Measurements from ENCODE around the gene UMAD1. TPM values are rescaled to one million over a fixed set of nuclear protein-coding genes. Genes with fewer than 3 reads are reported as not detected.

UMAD1 gene
- total and polyA plus RNA-seq, 2 donors (not counting 3 experiments of a cell fraction or from before 2014, with no cell fraction given), result 5.6 to 6.6 TPM

DNA sequence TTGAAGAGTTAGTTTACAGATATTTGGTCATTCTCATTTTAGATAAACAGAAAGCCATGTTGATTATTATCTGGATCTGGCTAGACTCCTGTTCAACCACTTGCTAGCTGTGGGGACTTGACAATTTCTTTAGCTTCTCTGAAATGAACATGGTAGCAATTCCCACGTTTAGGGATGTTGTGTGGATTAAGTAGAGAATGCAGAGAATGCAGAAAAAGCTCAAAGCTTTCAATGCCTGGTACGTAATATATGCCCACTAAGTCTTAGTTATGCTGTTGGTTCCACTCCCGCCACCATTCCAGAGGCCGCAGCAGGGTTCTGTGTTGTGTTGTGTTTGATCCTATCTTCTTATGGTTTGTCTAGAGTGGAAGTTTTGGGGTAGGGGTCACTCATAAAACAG, 117.0 kb downstream of the UMAD1 start:
- no peak overlapping the region for H3K27ac ChIP-seq (ENCODE audit: insufficient read depth, low read depth, low read length)
- H3K4me1 ChIP-seq (ENCODE audit: control insufficient read depth, extremely low read depth, insufficient read depth, low read length), result peaks cover 10% of the 10 kb centered on the region
- no peak overlapping the region for H3K4me3 ChIP-seq (replicated peaks in 1 of 3; ENCODE audit: insufficient read depth in 1 of 3, low read depth in 1 of 3, low read length in 3 of 3)
- H2AFZ ChIP-seq (ENCODE audit: low read depth, low read length), result no peak overlapping the region
- H3K27me3 ChIP-seq (ENCODE audit: control insufficient read depth in 2 of 2, insufficient read depth in 2 of 2, low read length in 2 of 2), result no peaks in the 10 kb centered on the region
- H3K4me2 ChIP-seq (ENCODE audit: insufficient read depth, low read length), result no peak overlapping the region
- no peaks in the 10 kb centered on the region for H4K20me1 ChIP-seq (replicated peaks; ENCODE audit: control insufficient read depth, extremely low read depth, insufficient read depth, low read length)
- intact Hi-C loops (cut with micrococcal nuclease), result no loop called here
- CTCF ChIA-PET, result interaction anchor here (1.0 to 7.0 kb wide), 3 partner anchors 11 to 76 kb away, joined by 3 to 153 read pairs (median 5); no protein-coding TSS in a partner anchor
- H3K36me3 ChIP-seq (ENCODE audit: control insufficient read depth in 2 of 2, extremely low read depth in 1 of 2, insufficient read depth in 2 of 2, low read length in 2 of 2), result no peaks in the 10 kb centered on the region
- no peak for DNase-seq (ENCODE audit: low read depth, low spot score)
- TF ChIP-seq, protein P1, sequence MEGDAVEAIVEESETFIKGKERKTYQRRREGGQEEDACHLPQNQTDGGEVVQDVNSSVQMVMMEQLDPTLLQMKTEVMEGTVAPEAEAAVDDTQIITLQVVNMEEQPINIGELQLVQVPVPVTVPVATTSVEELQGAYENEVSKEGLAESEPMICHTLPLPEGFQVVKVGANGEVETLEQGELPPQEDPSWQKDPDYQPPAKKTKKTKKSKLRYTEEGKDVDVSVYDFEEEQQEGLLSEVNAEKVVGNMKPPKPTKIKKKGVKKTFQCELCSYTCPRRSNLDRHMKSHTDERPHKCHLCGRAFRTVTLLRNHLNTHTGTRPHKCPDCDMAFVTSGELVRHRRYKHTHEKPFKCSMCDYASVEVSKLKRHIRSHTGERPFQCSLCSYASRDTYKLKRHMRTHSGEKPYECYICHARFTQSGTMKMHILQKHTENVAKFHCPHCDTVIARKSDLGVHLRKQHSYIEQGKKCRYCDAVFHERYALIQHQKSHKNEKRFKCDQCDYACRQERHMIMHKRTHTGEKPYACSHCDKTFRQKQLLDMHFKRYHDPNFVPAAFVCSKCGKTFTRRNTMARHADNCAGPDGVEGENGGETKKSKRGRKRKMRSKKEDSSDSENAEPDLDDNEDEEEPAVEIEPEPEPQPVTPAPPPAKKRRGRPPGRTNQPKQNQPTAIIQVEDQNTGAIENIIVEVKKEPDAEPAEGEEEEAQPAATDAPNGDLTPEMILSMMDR (IDR thresholded peaks at IDR 0.05; ENCODE audit: extremely low read depth in 1 of 2, insufficient read depth in 1 of 2, low read depth in 1 of 2, low read length in 2 of 2), result no peak
- TF ChIP-seq EZH2 (IDR thresholded peaks at IDR 0.05; ENCODE audit: borderline replicate concordance, low read depth, low read length, severe bottlenecking) (no peak), GATA2 (IDR thresholded peaks at IDR 0.05; ENCODE audit: insufficient read depth, insufficient read length, low read depth, low read length) (no peak), POLR2A (IDR thresholded peaks at IDR 0.05; ENCODE audit: low read depth, low read length) (no peak), FOS (IDR thresholded peaks at IDR 0.05; ENCODE audit: borderline replicate concordance, insufficient read depth, low read length) (no peak), JUN (IDR thresholded peaks at IDR 0.05; ENCODE audit: borderline replicate concordance, insufficient read depth, insufficient read length, low read depth) (no peak), POLR2AphosphoS5 (IDR thresholded peaks at IDR 0.05; ENCODE audit: insufficient read depth, low read depth, low read length) (no peak), MYC (IDR thresholded peaks at IDR 0.05; ENCODE audit: low read depth, low read length) (no peak)
- TF ChIP-seq, protein P2, sequence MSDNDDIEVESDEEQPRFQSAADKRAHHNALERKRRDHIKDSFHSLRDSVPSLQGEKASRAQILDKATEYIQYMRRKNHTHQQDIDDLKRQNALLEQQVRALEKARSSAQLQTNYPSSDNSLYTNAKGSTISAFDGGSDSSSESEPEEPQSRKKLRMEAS (IDR thresholded peaks at IDR 0.05; ENCODE audit: insufficient read depth, insufficient read length), result no peak
- no peaks in the 10 kb centered on the region for H3K9me3 ChIP-seq (replicated peaks; ENCODE audit: control insufficient read depth, insufficient read depth, low read length)
- no TSS peak for BruUV-seq (replicated peaks)
- H3K9ac ChIP-seq (replicated peaks; ENCODE audit: extremely low read depth, insufficient read depth, low read length), result no peak overlapping the region
- H3K9me1 ChIP-seq (replicated peaks; ENCODE audit: control insufficient read depth, extremely low read depth, insufficient read depth, low read length), result no peaks in the 10 kb centered on the region
- dilution Hi-C loops (cut with MboI; ENCODE audit: extremely low pct_ligation_motif_present, low sequenced_read_pairs), result no loop called here
- no peak for FAIRE-seq
- POLR2A ChIA-PET, result no interaction called here
- no peaks in the 10 kb centered on the region for H3K79me2 ChIP-seq (ENCODE audit: control insufficient read depth, insufficient read depth, low read length)
